CD4-positive, alpha-beta T cell (primary cell): ENCODE measurements around the gene GPD2. TPM values are rescaled to one million over a fixed set of nuclear protein-coding genes. Genes with fewer than 3 reads are reported as not detected.
A peak's percentile ranks its signal among the peaks of the same experiment; 100 is the strongest.

Experiments
- ATAC-seq: fragments of 200-7000 bp; cut with Tn5 transposase; one replicate; pipeline ENCODE4 v1.10.0; 2022; ENCODE audit warnings: mild to moderate bottlenecking; ENCODE audit not compliant: poor library complexity
- CTCF ChIA-PET: fragments of 350-600 bp; sonication (Branson Sonifier 250); formaldehyde crosslinking; loops from one replicate; lab custom pipeline; 2021; ENCODE audit warnings: antibody characterized with exemption, inconsistent platforms; lab: Charles Lee
- POLR2A ChIA-PET: fragments of 350-600 bp; sonication (Branson Sonifier 250); formaldehyde crosslinking; loops from one replicate; lab custom pipeline; 2021; ENCODE audit warnings: antibody characterized with exemption, inconsistent platforms; lab: Charles Lee
- DNase-seq, 14 experiments: peaks; one replicate each; pipeline ENCODE4 v3.0.0-alpha.2; 2013 to 2020; ENCODE audit warnings: mixed read lengths in 2 of 14
- H3K27ac ChIP-seq, 2 donors: one replicate each; pipeline versions ENCODE4 v1.5.1 to v1.7.0; 2013; ENCODE audit warnings: low read length in 2 of 2, low read depth in 1 of 2, mild to moderate bottlenecking in 1 of 2
- H3K27me3 ChIP-seq, 2 experiments: 1 replicate in 1 of 2; 2 replicates in 1 of 2; pipeline versions ENCODE4 v1.6.1 to v1.7.0; 2013; ENCODE audit warnings: low read length in 2 of 2, control low read depth in 1 of 2, mild to moderate bottlenecking in 1 of 2, moderate library complexity in 1 of 2; ENCODE audit not compliant: insufficient read depth in 2 of 2, control insufficient read depth in 1 of 2
- H3K36me3 ChIP-seq: one replicate; pipeline ENCODE4 v1.6.1; 2013; ENCODE audit warnings: low read length, control low read depth; ENCODE audit not compliant: insufficient read depth
- H3K4me1 ChIP-seq: one replicate; pipeline ENCODE4 v1.6.1; 2013; ENCODE audit warnings: low read length, control low read depth; ENCODE audit not compliant: insufficient read depth
- H3K4me3 ChIP-seq: one replicate; pipeline ENCODE4 v1.5.1; 2013; ENCODE audit warnings: mild to moderate bottlenecking, low read length, moderate library complexity
- H3K9me3 ChIP-seq, 2 experiments: 1 replicate in 1 of 2; 2 replicates in 1 of 2; pipeline versions ENCODE4 v1.6.1 to v1.7.0; 2013; ENCODE audit warnings: low read length in 2 of 2, mild to moderate bottlenecking in 2 of 2, control low read depth in 1 of 2, moderate library complexity in 1 of 2; ENCODE audit not compliant: control insufficient read depth in 1 of 2, insufficient read depth in 1 of 2
- H3K27ac Mint-ChIP-seq: one replicate; pipeline ENCODE4 v1.8.0; 2020; ENCODE audit warnings: mixed read lengths
- H3K27me3 Mint-ChIP-seq: one replicate; pipeline ENCODE4 v1.8.0; 2021; ENCODE audit warnings: mixed read lengths
- H3K36me3 Mint-ChIP-seq: one replicate; pipeline ENCODE4 v1.8.0; 2021; ENCODE audit warnings: low read depth, mixed read lengths
- H3K4me1 Mint-ChIP-seq: one replicate; pipeline ENCODE4 v1.8.0; 2021; ENCODE audit warnings: low read depth, mixed read lengths
- H3K4me3 Mint-ChIP-seq: one replicate; pipeline ENCODE4 v1.8.0; 2020; ENCODE audit warnings: mild to moderate bottlenecking, mixed read lengths
- H3K9me3 Mint-ChIP-seq: one replicate; pipeline ENCODE4 v1.8.0; 2020; ENCODE audit warnings: mixed read lengths
- CTCF ChIP-seq: fragments of 200-600 bp; IDR thresholded peaks from one replicate; pipeline ENCODE4 v1.8.0; 2022; ENCODE audit warnings: antibody characterized with exemption, mild to moderate bottlenecking
- intact Hi-C, 2 experiments: fragments of 100-400 bp; cut with DNase I in 1 of 2; cut with micrococcal nuclease in 1 of 2; formaldehyde crosslinking; loops; one replicate each; pipeline versions ENCODE4 v1.15.1 to v1.9.0; 2023 to 2025; cut with DNase I, micrococcal nuclease
- total RNA-seq, 174 experiments: library from RNA in 2 of 174; stranded (reverse) in 2 of 174; gene quantifications; one replicate each; pipeline ENCODE4 v1.2.3 and lab custom pipeline; 2021 to 2026

Gene GPD2
- total RNA-seq, 2 experiments from 2014 or later, result 6.2 to 6.7 TPM

- peak overlapping the region; percentile 99 for H3K27ac Mint-ChIP-seq
- POLR2A ChIA-PET, result interaction anchor here (0.7 to 3.9 kb wide), 14 partner anchors 30 to 96 kb away, joined by 3 to 107 read pairs (median 4); partner anchors contain the start of gene NR4A2
- CTCF ChIA-PET, result interaction anchor here (0.8 to 1.9 kb wide), 3 partner anchors 11 to 65 kb away, joined by 3 to 18 read pairs (median 4); no protein-coding TSS in a partner anchor
Measured at GRCh38 chr2:156399950-156400705, 36.1 kb upstream of the GPD2 start.

GRCh38 chr2:156400706-156401678 is 35.2 kb upstream of the GPD2 start:
- TF ChIP-seq CTCF, result no peak
- Histone ChIP-seq H3K27ac (peak overlapping the region; percentile 87 to 90), H3K4me1 (peaks cover 18% of the 10 kb centered on the region), H3K27me3 (no peaks in the 10 kb centered on the region), H3K9me3 (no peaks in the 10 kb centered on the region), H3K4me3 (peak overlapping the region; percentile 88), H3K36me3 (no peaks in the 10 kb centered on the region)
- peak overlapping the region; percentile 92 for H3K4me3 Mint-ChIP-seq
- peak overlapping the region; percentile 99 for H3K27ac Mint-ChIP-seq
- H3K4me1 Mint-ChIP-seq, result peaks cover 28% of the 10 kb centered on the region
- peaks cover 11% of the 10 kb centered on the region for H3K27me3 Mint-ChIP-seq
- peaks cover 20% of the 10 kb centered on the region for H3K36me3 Mint-ChIP-seq
- no peaks in the 10 kb centered on the region for H3K9me3 Mint-ChIP-seq
- intact Hi-C loops, result loop anchor here (1.0 to 2.0 kb wide), 4 partner anchors 35 to 66 kb away; partner anchors contain the start of gene GPD2 (in 1 of the 2)
- DNase-seq (peak; percentile 67 to 93 (median 77)), ATAC-seq (peak; percentile 81)
- POLR2A ChIA-PET, result interaction anchor here (0.7 to 3.9 kb wide), 14 partner anchors 30 to 95 kb away, joined by 3 to 107 read pairs (median 4); partner anchors contain the start of gene NR4A2
- CTCF ChIA-PET, result interaction anchor here (1.9 kb wide), 1 partner anchor 66 kb away, joined by 18 read pairs; no protein-coding TSS in a partner anchor

More at GRCh38 chr2:156399950-156400705, 36.1 kb upstream of the GPD2 start:
- no peaks in the 10 kb centered on the region for H3K27me3 ChIP-seq
- Mint-ChIP-seq H3K4me1 (peaks cover 28% of the 10 kb centered on the region), H3K9me3 (no peaks in the 10 kb centered on the region), H3K27me3 (peaks cover 11% of the 10 kb centered on the region), H3K4me3 (peak overlapping the region; percentile 92), H3K36me3 (peaks cover 20% of the 10 kb centered on the region)
- peak overlapping the region; percentile 87 to 90 for H3K27ac ChIP-seq
- peak in 5 of 14 experiments; percentile 3 to 42 (median 15) for DNase-seq
- intact Hi-C loops, result loop anchor here (1.0 to 5.0 kb wide), 6 partner anchors 36 to 1222 kb away; partner anchors contain the start of gene GPD2 (in 1 of the 2)
- H3K36me3 ChIP-seq, result no peaks in the 10 kb centered on the region
- H3K4me1 ChIP-seq, result peaks cover 18% of the 10 kb centered on the region
- H3K4me3 ChIP-seq, result peak overlapping the region; percentile 88
- ATAC-seq, result peak; percentile 43
- no peaks in the 10 kb centered on the region for H3K9me3 ChIP-seq
- TF ChIP-seq CTCF, result no peak

GRCh38 chr2:156401861-156402260 is 34.3 kb upstream of the GPD2 start:
- peaks cover 20% of the 10 kb centered on the region for H3K36me3 Mint-ChIP-seq
- TF ChIP-seq CTCF, result no peak
- DNase-seq (no peak), ATAC-seq (no peak)
- no peaks in the 10 kb centered on the region for H3K9me3 Mint-ChIP-seq
- CTCF ChIA-PET, result no interaction called here
- Histone ChIP-seq H3K9me3 (no peaks in the 10 kb centered on the region), H3K4me1 (peaks cover 18% of the 10 kb centered on the region), H3K4me3 (no peak overlapping the region), H3K27me3 (no peaks in the 10 kb centered on the region), H3K27ac (no peak overlapping the region), H3K36me3 (no peaks in the 10 kb centered on the region)
- H3K4me3 Mint-ChIP-seq, result peak overlapping the region; percentile 37
- peaks cover 28% of the 10 kb centered on the region for H3K4me1 Mint-ChIP-seq
- peaks cover 11% of the 10 kb centered on the region for H3K27me3 Mint-ChIP-seq
- peak overlapping the region; percentile 99 for H3K27ac Mint-ChIP-seq
- intact Hi-C loops, result loop anchor here in 1 of 2 experiments (2.0 kb wide), 1 partner anchor 63 kb away; no protein-coding TSS in a partner anchor
- POLR2A ChIA-PET, result interaction anchor here (3.4 to 3.9 kb wide), 2 partner anchors 60 to 68 kb away, joined by 69 to 107 read pairs; partner anchors contain the start of gene NR4A2
